ENCODE measurements around the gene SOX18.

The SOX18 gene

DNA sequence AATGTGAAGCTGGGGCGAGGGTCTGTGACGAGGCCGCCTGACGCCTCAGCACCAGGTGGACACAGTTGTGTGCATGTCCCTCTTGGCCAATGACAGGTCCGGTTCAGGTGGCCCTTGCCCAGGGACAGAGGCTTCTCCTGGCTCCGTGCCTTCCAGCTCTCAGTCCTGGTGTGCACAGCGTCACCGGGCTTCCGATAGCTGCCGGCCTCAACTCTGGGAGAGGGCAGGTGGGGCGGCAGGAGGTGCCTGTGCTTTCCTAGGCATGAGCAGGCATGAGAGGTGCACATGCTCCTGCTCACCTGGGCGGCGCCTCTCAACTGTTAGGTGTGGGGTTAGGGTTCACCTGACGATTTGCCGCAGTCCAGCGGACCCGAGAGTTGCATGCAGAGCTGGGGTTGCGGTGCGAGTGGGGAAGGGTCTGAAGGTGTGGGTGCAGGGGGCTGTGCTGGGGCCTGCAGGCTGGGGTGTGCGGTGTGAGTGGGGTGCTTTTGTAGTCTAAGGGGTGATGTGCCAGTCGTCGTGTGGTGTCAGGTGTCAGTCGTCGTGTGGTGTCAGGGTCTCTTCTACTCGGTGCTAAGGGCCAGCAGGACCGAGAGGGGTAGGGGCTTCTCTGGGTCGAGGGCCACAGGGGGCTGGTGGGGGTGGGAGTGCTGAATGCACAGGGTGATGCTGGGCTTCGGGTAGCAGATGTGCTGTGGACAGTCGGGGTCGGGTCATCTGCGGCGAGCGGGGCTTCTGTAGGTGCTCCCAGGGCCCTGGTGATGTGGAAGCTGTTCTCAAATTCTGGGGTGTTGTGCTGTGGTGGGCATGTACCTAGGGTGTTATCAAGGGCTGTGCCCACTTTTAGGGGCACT is 3.8 kb upstream of the SOX18 start:
- DNase-seq (ENCODE audit: low read depth, low spot score): no peak

DNA sequence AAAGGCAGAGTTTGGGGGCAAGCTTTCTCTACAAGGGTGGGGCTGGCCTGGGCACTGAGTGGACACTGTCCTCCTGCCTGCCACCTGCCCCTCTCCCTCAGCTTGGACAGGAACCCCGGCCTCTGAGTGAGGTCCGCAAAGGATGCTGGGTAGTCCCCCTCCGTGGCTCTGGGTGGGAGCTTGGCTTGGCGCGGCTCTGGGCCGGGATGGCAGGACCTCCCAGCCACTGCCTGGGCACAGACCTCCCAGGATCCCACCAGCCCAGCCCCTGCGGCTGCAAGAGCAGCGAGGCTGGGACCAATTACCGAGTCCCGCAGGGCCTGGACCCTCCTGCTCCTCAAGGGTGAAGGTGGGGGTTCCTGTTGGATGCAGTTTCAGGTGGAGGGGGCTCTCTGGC is 2.9 kb upstream of the SOX18 start:
- no peak for DNase-seq (ENCODE audit: low read depth, low spot score)

DNA sequence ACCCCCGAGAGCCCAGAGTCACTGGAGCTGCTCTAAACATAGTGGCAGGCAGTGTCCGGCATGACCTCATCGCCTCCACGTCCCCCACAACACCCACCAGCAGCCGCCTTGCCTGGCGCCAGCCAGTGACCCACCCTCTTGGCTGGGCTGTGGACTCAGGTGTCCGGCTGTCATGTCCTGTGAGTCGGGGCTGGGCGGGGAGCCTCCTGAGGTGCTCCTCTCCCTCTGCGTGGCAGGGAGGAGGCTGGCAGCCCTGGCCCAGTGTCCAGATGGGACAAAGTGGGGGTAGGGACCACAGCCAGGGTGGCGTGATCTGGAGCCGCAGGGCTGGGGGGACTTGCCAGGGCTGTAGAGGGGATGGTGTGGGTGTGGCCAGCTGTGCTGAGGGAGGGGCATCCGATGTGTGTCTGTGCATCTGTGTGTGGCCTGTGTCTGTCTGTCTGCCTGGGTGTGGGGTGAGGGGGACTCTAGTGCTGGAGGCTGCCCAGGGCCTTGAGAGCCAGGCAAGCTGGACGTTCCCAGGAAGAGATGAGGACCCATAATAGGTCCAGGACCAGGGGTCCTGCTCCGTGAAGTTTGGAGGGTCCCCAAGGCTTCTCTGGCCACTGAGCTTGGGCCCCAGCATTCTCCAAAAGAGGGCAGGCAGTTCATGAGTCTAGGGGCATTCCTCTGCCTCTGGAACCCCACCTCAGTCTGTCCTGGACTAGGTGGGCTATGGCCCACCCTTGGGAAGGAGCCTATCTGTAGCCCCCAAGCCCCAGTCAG is 2.3 kb upstream of the SOX18 start:
- DNase-seq (ENCODE audit: low read depth, low spot score): no peak

DNA sequence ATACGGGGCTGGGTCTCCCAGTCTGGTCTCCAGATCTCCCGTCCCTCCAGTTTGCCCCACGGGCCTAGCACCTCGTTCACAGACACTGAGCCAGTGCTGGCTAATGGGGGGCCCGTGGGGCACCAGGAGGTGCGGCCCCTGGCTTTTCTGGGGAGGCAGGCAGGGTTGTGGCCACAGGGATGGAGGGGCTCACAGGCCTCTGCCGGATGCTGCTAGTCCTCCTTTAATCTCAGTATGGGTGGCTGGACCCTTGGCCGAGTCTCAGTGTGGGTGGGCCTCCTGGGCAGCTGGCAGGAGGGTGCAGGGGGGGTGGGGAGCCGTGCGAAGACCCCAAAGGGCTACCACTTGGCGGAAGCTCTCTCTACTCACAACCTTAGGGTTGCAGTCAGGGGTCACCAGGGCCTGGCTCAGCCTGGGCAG is 1.6 kb upstream of the SOX18 start:
- no peak for DNase-seq (ENCODE audit: low read depth, low spot score)

DNA sequence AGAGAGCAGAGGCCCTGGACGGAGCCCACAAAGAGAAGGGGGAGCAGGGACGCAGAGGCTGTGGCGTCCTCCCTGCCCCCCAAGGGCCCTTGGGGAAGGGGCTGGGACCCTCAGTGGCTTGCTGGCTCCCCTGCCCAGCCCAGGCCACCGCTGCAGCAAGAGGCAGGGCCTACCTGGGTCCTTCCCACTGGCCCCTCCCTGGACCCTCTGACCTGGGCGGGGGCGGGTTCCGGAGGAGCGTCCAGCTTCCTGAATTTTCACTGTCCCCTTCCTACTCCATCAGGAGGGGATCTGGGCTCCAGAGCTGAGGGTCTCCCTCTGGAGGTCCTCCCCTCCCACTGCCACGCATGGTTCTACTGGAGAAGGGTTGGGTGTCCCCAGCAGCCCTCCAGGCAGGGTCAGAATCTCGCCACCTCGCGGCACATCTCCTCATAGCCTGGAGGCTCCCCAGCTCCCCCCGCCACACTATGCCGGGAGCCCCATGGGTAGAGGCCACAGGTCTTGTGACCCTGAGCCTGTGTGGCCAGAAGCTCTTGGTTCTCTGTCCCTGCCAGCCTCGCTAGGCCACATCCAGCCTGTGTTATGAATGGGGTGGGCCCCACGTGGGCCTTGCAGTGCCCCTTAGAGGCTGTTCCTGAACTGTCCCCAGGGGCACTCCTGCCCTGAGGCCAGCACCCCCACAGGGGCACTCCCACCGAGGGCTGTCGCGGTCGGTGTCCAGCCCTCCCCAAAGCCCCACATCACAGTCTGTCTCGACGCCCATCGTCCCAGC is 1.0 kb upstream of the SOX18 start:
- DNase-seq (ENCODE audit: low read depth, low spot score): no peak

DNA sequence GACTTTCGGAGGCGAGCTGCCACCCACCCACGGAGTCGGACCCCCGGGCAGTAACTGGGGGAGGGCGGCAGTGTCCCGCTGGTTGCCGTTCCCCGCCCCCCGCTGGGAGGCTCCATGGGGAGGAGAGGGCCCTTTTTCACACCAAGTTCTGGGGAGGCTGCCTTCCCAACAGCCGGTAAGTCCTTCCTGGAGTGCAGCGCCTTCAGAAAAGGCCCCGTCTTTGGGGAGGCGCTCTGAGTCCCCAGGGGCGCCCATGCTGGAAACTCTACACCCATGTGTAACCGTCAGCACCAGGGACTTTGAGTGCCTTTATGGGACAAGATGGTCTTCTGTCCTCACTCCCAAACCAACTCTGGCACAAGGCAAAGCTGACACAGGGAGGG is 430 bp upstream of the SOX18 start:
- DNase-seq (ENCODE audit: low read depth, low spot score): no peak

DNA sequence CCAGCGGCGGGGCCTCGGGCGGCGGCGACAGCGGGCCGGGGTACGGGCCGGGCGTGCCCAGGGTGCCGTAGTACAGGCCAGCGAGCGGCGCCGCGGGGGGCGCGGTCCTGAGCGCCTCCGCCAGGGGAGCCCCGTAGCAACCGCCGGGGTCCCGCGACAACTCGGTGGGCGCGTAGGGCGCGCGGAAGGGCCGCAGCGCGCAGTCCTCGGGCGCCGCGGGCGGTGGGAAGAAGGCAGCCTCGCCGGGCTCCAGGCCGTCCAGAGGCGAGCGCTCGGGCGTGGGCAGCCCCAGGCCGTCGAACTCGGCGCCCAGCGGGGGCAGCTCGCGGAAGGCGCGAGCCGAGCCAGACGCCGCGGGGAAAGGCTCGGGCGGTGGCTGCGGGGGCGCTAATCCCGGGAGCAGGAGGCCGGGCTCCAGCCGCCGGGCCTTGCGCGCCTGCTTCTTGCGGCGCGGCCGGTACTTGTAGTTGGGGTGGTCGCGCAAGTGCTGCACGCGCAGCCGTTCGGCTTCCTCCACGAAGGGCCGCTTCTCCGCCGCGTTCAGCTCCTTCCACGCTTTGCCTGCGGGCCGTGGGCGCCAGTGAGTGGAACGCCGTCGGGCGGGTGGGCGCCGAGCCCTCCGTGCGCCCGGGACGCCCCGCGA is 916 bp downstream of the SOX18 start:
- DNase-seq (ENCODE audit: low read depth, low spot score): no peak

DNA sequence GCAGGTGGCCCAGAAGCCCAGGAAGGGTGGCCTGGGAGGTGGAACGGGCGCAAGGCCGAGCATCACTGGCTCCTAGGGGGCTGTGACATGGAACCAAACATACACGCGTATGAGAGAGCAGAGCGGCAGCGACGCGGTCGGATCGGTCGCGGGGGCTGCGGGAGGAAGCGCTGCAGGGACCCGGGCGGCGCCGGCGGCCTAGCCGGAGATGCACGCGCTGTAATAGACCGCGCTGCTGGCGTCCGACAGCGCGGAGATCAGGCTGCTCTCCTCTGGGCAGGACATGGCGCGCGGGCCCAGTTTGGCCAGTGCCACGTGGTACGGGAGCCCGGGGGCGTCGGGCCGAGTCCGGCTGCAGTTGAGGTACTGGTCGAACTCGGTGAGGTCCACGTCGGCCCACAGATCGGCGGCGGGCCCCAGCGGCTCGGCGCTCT is 1.5 kb downstream of the SOX18 start:
- DNase-seq (ENCODE audit: low read depth, low spot score): no peak

DNA sequence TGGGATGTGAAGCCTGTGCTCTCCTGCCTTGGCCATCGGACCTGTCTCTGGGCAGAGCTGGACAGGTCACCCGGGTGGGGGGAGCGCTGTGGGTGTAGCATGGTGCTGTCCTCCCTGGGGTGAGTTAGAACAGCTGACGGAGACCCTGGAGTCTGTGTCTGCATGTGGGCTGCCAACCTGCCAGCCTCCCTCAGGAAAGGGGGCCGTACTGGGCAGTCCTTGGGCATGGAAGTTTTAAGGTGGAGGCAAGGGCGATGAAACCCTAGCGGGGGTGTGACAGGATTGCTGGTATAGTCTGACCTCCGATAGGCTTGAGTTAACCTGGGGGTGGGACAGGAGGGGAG is 2.4 kb downstream of the SOX18 start:
- no peak for DNase-seq (ENCODE audit: low read depth, low spot score)

DNA sequence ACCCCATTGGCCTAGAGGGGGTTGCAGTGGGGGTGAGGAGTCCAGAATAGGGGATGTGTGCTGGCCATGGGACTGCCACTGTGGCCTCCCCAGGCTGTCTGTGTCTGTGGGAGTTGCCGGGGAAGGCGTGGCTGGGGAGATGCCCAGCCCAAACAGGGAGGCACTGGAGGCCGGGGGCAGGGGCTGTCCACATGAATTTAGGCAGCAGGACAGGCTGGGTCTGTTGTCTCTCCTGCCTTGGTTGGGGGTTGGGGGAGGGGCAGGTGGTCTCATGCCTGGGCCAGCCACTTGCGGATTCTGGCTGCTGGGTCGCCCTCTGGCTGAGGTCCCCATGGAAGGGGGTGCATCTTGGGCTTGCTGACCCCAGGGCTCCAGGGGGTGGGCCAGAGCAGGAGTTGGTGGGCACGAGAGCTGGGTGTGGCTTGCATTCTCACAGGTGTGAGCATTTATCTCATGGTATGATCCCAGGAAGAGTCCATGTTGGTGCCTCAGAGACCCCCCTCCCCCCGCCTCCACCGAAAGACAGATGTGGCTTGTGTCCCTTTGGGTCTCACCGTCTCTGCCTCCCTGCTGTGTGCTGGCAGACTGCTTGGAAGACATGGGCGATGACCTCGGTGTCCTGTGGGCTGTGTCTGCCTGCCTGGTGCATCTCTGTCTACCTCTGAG is 4.0 kb downstream of the SOX18 start:
- no peak for DNase-seq (ENCODE audit: low read depth, low spot score)

DNA sequence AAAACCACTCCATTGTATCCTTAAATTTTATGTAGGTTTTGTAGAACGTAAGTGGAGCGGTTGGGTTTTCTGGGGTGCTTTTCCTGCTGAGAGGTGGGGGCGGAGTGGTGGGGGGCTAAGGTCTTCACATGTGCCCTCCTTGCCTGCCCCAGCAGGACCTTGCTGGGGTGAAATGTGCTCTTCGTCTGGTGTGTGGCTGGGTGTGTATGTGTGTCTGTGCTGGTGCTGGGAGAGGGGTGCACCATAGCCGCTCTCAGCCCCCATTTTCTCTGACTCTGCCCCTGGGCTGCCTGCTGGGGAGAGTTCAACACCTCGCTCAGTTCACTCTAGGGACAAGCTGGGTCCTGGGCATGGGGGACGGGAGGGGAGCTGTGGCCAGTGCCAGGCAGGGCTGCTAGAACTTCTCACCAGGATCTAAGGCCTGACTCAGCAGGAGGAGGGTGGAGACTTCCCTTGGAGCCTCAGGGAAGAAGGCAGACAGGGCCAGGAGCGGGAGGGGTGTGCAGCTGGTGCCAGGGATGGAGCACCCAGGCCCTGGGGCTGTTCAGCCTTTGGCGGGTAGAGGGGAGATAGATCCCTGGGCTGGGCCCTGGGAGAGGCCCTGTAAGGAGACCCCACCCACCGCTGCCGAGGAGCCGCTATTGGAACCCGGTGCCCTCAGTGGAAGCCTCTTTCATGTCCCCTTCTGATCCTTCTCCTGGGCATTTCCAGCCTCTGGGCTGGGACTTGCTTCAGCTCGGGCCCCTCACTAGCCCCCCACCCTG is 4.8 kb downstream of the SOX18 start:
- DNase-seq (ENCODE audit: low read depth, low spot score): no peak

DNA sequence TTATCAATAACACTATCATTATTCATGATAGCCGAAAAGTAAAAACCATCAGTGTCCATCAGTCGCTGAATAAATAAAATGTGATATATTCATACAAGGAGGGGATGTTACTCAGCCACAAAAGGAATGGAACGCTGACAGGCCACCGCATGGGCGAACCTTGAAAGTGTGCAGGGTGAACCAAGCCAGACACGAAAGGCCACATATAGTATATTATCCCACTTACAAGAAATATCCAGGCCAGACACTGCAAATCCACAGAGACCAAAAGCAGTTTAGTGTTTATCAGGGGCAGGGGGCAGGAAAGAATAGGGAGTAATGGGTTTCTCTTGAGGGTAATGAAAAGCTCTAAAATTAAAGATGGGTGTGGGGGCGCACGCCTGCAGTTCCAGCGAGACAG is 5.7 kb downstream of the SOX18 start:
- no peak for DNase-seq (ENCODE audit: low read depth, low spot score)

DNA sequence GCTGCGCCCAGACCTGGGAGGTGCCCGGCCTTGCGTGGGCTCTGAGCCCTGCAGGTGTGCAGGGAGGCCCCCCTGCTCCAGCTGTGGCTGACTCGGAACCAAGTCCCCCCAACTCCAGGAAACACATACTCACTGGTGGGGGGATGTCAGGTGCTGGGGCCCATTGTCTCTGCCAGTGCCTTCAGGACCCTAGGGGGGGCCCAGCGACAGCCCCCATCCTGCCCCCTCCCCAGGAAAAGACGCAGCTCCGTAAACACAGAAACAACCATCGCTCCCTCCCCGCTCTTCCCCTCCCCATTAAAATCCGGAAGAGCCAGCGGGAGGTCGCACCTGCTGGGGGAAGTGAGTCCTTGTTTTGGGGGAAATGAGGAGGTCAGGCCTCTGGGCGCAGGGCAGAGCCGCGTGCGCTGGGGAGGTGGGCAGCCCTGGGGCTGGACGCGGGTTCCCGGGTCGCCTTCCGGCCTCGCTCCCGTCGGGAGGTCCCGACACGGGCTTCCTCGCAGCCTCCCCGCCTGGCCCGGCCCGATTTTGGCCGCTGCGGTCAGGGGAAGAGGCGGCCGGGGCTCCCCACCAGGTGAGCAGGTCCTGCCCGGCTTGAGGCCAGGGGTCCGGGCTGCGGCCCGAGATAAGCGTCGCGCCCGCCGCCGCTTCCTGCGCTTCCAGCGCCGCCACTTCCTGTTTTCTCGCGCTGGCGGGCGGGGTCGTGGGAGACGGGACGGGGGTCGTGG is 7.2 kb downstream of the SOX18 start:
- no peak for DNase-seq (ENCODE audit: low read depth, low spot score)

DNA sequence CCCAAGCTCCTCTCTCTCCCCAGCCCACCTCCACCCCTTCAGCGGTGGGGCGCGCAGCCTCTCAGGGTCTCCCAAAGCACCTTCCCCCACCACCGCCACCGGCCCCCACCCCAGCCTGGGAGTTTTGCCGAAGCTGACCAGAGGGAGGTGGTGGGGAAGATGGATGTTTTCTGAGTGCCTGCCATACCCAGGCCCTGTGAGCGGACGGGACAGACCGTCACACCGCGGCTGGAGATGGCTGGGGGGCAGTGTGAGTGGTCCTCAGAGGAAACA is 7.7 kb downstream of the SOX18 start:
- no peak for DNase-seq (ENCODE audit: low read depth, low spot score)

DNA sequence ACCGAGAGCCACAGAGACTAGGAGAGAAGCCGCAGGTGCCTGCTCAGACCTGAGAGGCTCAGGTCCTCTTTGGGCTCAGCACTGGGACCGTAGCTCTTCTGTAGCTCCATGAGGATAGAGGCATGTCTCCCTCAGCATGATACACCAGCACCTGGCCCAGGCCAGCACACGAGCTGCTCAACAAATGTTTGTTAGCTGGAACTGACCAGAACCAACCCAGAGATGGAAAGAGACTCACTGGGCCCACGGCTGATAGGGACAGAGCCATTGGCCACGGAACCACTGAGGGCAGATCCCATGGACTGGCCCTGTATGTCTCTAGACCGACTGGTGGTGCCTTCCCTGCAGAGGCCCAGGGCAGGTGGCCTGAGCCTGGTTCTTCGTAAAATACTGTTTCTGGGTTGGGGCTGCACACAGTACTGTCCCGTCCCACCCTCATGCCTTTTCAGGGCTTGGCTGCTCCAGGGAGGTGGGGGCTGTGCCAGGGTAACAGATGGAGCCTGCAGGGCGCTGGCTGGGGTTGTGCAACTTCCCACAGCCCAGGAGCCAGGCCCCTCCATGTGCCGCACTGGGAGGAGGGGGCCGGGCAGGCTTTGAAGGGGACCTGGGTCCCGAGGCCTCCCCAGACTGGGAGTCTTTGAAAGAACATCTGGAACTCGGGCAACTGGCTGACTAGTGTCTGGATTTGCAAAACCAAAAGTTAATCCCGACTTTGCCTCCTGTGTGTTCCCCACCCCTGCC is 8.2 kb downstream of the SOX18 start:
- DNase-seq (ENCODE audit: low read depth, low spot score): no peak

DNA sequence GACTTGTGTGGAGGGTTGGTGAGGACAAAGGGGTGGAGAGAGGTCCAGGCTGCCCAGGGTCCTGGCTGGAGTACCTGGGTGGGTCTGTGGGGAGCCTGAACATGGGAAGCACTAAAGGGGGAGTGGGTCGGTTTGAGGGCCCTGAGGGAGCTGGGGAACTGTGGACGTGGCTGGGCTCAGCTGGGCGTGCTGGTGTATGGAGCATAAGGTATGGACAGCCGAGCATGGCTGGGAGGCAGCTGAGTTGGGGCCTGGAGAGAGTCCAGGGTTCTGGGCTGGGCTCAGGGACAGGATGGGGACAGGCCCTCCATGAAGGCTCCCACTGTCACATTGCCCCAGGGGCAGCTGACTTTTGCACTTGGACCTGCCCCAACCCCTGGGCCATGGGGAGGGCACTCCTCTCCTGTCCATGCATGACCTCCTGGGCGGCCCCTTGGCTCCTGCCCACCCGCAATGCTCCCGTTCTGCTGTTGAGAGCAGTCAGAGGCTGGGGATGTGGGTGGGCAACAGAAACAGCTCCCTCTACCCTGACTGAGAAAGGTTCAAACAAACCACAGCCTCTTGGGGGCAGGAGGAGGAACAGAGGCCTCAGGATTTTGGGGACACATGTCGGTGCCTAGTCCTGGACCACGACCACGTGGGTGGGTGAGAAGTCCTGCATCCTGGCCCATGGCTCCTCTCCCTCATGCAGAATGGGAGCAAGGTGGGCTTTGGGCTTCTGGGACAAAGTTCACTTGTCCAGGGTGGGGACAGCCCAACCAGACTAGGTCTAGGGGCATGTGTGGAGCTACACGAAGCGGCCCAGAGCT is 9.0 kb downstream of the SOX18 start:
- DNase-seq (ENCODE audit: low read depth, low spot score): no peak

DNA sequence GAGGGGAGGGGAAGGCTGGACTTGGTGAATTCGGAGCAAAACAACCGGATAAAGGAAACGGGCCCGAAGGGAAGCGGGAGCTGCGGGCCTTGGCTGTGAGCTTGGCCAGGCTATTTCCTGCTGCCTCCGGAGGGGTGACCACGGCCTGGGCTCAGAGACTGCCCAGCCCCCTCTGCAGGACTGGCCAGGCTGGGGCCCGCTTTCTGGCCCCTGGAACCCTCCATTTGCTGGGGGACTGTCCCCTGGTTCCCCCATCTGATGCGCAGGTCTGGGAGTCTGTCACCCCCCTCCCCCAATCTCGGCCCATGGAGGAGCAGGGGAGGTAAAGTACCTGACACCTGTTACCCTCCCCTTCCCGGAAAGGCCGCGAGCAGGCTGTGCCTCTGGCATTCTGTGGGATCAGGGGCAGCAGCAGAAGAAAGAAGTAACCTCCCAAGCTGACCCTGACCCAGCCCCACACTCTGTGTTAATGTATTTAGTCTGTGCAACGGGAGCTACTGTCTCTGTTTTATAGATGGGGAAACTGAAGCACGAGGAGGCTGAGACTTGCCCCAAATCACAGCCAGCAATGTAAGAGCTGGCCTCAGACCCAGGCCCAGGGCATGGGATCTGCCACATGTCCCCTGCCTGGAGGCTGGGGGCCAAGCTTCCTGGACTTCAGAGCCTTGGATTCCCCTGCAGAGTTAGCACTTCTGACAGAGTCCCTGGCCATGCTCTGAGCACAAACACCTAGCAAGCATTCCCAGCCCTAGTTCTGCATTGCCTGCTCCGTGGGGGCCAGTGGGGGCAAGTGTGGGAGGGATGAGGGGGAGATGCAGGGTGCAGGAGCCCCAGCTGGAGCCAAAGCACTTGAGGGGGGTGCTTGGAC is 9.9 kb downstream of the SOX18 start:
- no peak for DNase-seq (ENCODE audit: low read depth, low spot score)
